ENCODE results near the gene FBXO8.

Gene FBXO8

GRCh38 chr4:174216799-174217272 is 66.6 kb downstream of the FBXO8 start:
- Histone ChIP-seq H3K27me3 (peaks cover 100% of the 10 kb centered on the region), H3K27ac (no peak overlapping the region), H3K9me3 (no peaks in the 10 kb centered on the region), H3K36me3 (no peaks in the 10 kb centered on the region), H3K4me3 (ENCODE audit: low read depth in 1 of 2, low read length in 1 of 2) (no peak overlapping the region), H3K4me1 (ENCODE audit: control insufficient read depth in 1 of 2, insufficient read depth in 1 of 2, low read depth in 1 of 2, low read length in 1 of 2) (peaks cover 0 to 10% of the 10 kb centered on the region in 2 experiments)
- no peak for TF ChIP-seq CTCF (IDR thresholded peaks at IDR 0.05)

- Histone ChIP-seq H3K9me3 (no peaks in the 10 kb centered on the region), H3K36me3 (no peaks in the 10 kb centered on the region), H3K4me1 (ENCODE audit: control insufficient read depth in 1 of 2, insufficient read depth in 1 of 2, low read depth in 1 of 2, low read length in 1 of 2) (peaks cover 0 to 10% of the 10 kb centered on the region in 2 experiments), H3K4me3 (ENCODE audit: low read depth in 1 of 2, low read length in 1 of 2) (no peak overlapping the region), H3K27me3 (peaks cover 100% of the 10 kb centered on the region), H3K27ac (no peak overlapping the region)
- TF ChIP-seq CTCF (IDR thresholded peaks at IDR 0.05): no peak
These were observed 67.3 kb downstream of the FBXO8 start for GRCh38 chr4:174215961-174216680.

DNA sequence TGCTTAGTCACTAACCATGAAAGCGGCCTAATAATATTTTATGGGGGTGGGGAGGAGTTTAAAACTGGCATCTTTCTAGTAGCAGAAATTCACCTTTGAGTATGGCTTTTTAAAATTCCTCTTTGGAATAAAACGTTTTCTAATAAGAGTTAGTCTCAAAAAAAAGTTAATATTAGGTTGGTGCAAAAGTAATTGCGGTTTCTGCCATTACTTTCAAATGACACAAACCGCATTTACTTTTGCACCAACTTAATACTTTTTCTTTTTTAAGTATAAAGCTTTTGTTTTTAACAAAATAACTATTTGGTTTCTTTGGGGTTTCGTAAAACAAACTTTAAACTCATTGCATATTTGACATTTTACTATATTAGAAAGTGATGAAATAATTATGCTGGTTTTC is 68.4 kb downstream of the FBXO8 start:
- Histone ChIP-seq H3K4me1 (ENCODE audit: control insufficient read depth in 1 of 2, insufficient read depth in 1 of 2, low read depth in 1 of 2, low read length in 1 of 2) (peaks cover 0 to 10% of the 10 kb centered on the region in 2 experiments), H3K27ac (no peak overlapping the region), H3K27me3 (peaks cover 100% of the 10 kb centered on the region), H3K36me3 (no peaks in the 10 kb centered on the region), H3K4me3 (ENCODE audit: low read depth in 1 of 2, low read length in 1 of 2) (no peak overlapping the region), H3K9me3 (no peaks in the 10 kb centered on the region)
- no peak for TF ChIP-seq CTCF (IDR thresholded peaks at IDR 0.05)

DNA sequence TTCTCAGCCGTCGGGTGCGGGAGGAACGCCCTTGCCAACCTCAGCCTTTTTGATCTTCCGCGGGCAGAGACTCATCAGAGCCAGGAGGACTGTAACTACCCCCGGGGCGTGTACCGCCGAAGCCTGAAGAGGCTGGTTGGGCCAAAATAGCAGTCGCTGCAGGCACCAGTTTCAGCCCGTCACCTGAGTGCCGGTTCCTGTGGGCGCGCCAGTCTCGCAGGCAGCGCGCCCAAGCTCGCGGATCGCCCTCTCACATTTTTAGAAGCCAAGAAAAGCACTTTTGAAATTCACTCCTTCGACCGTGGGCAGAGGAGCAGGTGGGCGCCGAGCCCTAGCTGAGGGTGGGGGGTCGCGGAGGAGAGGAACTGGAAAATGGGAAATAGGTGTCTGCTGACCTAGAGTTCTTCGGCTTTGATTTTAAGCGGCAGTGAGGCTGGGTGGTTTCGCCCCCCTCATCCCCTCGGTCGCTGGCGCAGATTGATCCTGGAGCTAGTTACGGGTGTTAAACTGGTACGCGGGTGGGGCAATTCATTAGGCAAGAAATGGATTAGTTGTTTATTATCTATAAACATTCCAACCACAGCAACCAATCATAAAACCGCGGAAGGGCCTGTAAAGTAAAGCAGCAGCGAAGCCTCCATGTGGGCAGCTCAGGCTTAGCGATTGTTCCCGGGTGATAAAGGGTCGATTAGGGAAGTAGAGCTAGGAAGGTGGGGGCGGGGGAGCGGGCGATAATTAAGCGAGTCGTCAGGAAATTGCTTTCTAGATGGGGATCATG is 69.2 kb downstream of the FBXO8 start:
- no peaks in the 10 kb centered on the region for H3K36me3 ChIP-seq
- no peak for TF ChIP-seq CTCF (IDR thresholded peaks at IDR 0.05)
- peaks cover 0 to 10% of the 10 kb centered on the region in 2 experiments for H3K4me1 ChIP-seq (ENCODE audit: control insufficient read depth in 1 of 2, insufficient read depth in 1 of 2, low read depth in 1 of 2, low read length in 1 of 2)
- H3K27ac ChIP-seq: no peak overlapping the region
- peaks cover 100% of the 10 kb centered on the region for H3K27me3 ChIP-seq
- no peak overlapping the region for H3K4me3 ChIP-seq (ENCODE audit: low read depth in 1 of 2, low read length in 1 of 2)
- no peaks in the 10 kb centered on the region for H3K9me3 ChIP-seq

DNA sequence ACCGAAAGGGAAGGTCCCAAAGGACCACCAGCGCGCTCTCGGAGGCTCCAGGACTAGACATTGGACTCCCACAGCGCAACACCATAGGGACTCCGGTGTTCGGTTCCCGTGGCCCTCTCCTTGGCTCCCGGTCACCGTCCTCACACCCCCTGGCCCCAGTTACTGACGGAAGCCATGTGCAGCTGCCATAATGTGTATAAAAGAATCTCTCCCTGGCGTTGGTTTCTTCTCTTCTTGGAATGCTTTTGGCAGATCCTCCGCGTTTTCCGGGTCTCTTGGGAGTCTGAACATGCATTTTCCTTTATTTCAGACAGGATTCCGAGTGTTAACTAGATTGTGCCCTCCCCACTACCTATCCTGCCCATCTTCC is 69.8 kb downstream of the FBXO8 start:
- no peak overlapping the region for H3K4me3 ChIP-seq (ENCODE audit: low read depth in 1 of 2, low read length in 1 of 2)
- H3K27ac ChIP-seq: no peak overlapping the region
- H3K4me1 ChIP-seq (ENCODE audit: control insufficient read depth in 1 of 2, insufficient read depth in 1 of 2, low read depth in 1 of 2, low read length in 1 of 2): peaks cover 0 to 10% of the 10 kb centered on the region in 2 experiments
- TF ChIP-seq CTCF (IDR thresholded peaks at IDR 0.05): no peak
- H3K27me3 ChIP-seq: peaks cover 100% of the 10 kb centered on the region
- no peaks in the 10 kb centered on the region for H3K36me3 ChIP-seq
- H3K9me3 ChIP-seq: no peaks in the 10 kb centered on the region

Data from neutrophil (primary cell).